Stomach (tissue), 9 donors: ENCODE results near the gene VAMP2. TPM values are rescaled to one million over a fixed set of nuclear protein-coding genes. Genes with fewer than 3 reads are reported as not detected.

Experiments
- DNase-seq, 2 donors: peaks; one replicate each; pipeline versions ENCODE4 v3.0.0 to v3.0.0-alpha.2; 2013 to 2019
- H3K27ac ChIP-seq, 5 donors: fragments of 200-600 bp in 4 of 5; sonication (generic) in 4 of 5; one replicate each; pipeline ENCODE4 v1.5.1; 2013 to 2019; ENCODE audit warnings: mild to moderate bottlenecking in 1 of 5, moderate library complexity in 1 of 5
- H3K27me3 ChIP-seq, 3 donors: fragments of 200-600 bp; sonication (generic); one replicate each; pipeline ENCODE4 v1.5.1; 2017 to 2019; ENCODE audit warnings: mixed run types in 1 of 3
- H3K36me3 ChIP-seq, 4 donors: fragments of 200-600 bp; sonication (generic); 1 replicate in 3 of 4; 2 replicates in 1 of 4; pipeline ENCODE4 v1.5.1; 2016 to 2019
- H3K4me1 ChIP-seq, 4 donors: fragments of 200-600 bp; sonication (generic); one replicate each; pipeline ENCODE4 v1.5.1; 2016 to 2019
- H3K4me3 ChIP-seq, 4 donors: fragments of 200-600 bp; sonication (generic) in 3 of 4; one replicate each; pipeline ENCODE4 v1.5.1; 2016 to 2019; ENCODE audit warnings: mild to moderate bottlenecking in 1 of 4
- H3K9me3 ChIP-seq, 4 donors: fragments of 200-600 bp; sonication (generic); one replicate each; pipeline ENCODE4 v1.5.1; 2016 to 2019
- CTCF ChIP-seq, 7 experiments: fragments of 450-650 bp in 4 of 7; fragments of 200-600 bp in 3 of 7; sonication (generic) in 3 of 7; IDR thresholded peaks; one replicate each; pipeline ENCODE4 v1.5.1; 2016 to 2019; ENCODE audit warnings: antibody characterized with exemption in 7 of 7, control low read depth in 2 of 7, mild to moderate bottlenecking in 1 of 7
- EP300 ChIP-seq: sonication (generic); formaldehyde crosslinking; IDR thresholded peaks from one replicate; pipeline ENCODE4 v1.6.1; 2017; ENCODE audit warnings: antibody characterized with exemption
- POLR2A ChIP-seq, 4 donors: fragments of 450-650 bp; IDR thresholded peaks; one replicate each; pipeline ENCODE4 v1.6.1; 2016; ENCODE audit warnings: antibody characterized with exemption in 4 of 4, control low read depth in 2 of 4, mild to moderate bottlenecking in 1 of 4, moderate library complexity in 1 of 4
- POLR2AphosphoS5 ChIP-seq, 3 donors: sonication (generic); formaldehyde crosslinking; IDR thresholded peaks; one replicate each; pipeline ENCODE4 v1.6.1; 2016; ENCODE audit warnings: antibody characterized with exemption in 3 of 3
- WGBS, 5 donors: extraction: QIAGEN DNeasy Blood & Tissue Kit in 3 of 5; methylation state at CpG; one replicate each; pipeline versions ENCODE4 v1.1.5 to v1.1.7; 2013 to 2018; 5-methylcytosine and 5-hydroxymethylcytosine counted together
- intact Hi-C: fragments of 100-400 bp; cut with DNase I; formaldehyde crosslinking; loops from one replicate; pipeline ENCODE4 v1.15.1; 2023; ENCODE audit warnings: low total_unique reads
- polyA plus RNA-seq, 3 donors: library from polyadenylated mRNA; stranded (reverse); fragments of 200-250 nt; gene quantifications; one replicate each; pipeline ENCODE4 v1.2.3, GENCODE V29; 2013
- total RNA-seq, 5 donors: library from RNA; depleted of rRNA; stranded (reverse); fragments of >200 nt; gene quantifications; one replicate each; pipeline versions ENCODE4 v1.1.0 to v1.2.3, GENCODE V29; 2014 to 2016
- donor health status: healthy with polysubstance abuse.
- donor health status: Bipolar disorder and iron deficiency.
- donor health status: healthy.

The VAMP2 gene
- total and polyA plus RNA-seq, 8 donors, result 6.7 to 104 (median 37.8) TPM

- Histone ChIP-seq H3K27me3 (no peaks in the 10 kb centered on the region), H3K4me3 (no peak overlapping the region), H3K27ac (peak overlapping the region in 4 of 5 donors; percentile 7 to 100 (median 26)), H3K9me3 (no peaks in the 10 kb centered on the region), H3K36me3 (peaks cover 79 to 81% (median 81%) of the 10 kb centered on the region in 4 donors), H3K4me1 (peaks cover 22 to 75% (median 47%) of the 10 kb centered on the region in 4 donors)
- intact Hi-C loops, result no loop called here
- DNase-seq, result peak in 1 of 2 donors; percentile 10
- 82 to 93% (median 89%) methylated on average over 17 to 23 of the region's 23 CpGs for WGBS, 5 donors
- TF ChIP-seq POLR2AphosphoS5 (IDR thresholded peaks at IDR 0.05), result no peak
- TF ChIP-seq POLR2A (IDR thresholded peaks at IDR 0.05), result no peak
- no peak for TF ChIP-seq CTCF (IDR thresholded peaks at IDR 0.05)
- TF ChIP-seq EP300, result no peak
These were observed 20.4 kb downstream of the VAMP2 start for GRCh38 chr17:8142158-8142886.

- H3K27me3 ChIP-seq, result no peaks in the 10 kb centered on the region
- peak overlapping the region in 2 of 5 donors; percentile 38 to 100 for H3K27ac ChIP-seq
- no peak overlapping the region for H3K4me3 ChIP-seq
- WGBS, 5 donors, result 82 to 94% (median 87%) methylated on average over 11 of the region's 11 CpGs
- intact Hi-C loops, result no loop called here
- H3K4me1 ChIP-seq, result peaks cover 22 to 72% (median 45%) of the 10 kb centered on the region in 4 donors
- H3K36me3 ChIP-seq, result peaks cover 73 to 75% (median 75%) of the 10 kb centered on the region in 4 donors
- TF ChIP-seq POLR2AphosphoS5 (IDR thresholded peaks at IDR 0.05), result no peak
- no peak for TF ChIP-seq CTCF (IDR thresholded peaks at IDR 0.05)
- TF ChIP-seq POLR2A (IDR thresholded peaks at IDR 0.05), result no peak
- TF ChIP-seq EP300, result no peak
- no peaks in the 10 kb centered on the region for H3K9me3 ChIP-seq
- DNase-seq, result peak in 1 of 2 donors; percentile 11
These were observed 21.0 kb downstream of the VAMP2 start for GRCh38 chr17:8141741-8142140.

- H3K36me3 ChIP-seq, result peaks cover 66 to 68% (median 68%) of the 10 kb centered on the region in 4 donors
- TF ChIP-seq EP300, result no peak
- TF ChIP-seq CTCF (IDR thresholded peaks at IDR 0.05), result no peak
- no peak for TF ChIP-seq POLR2AphosphoS5 (IDR thresholded peaks at IDR 0.05)
- TF ChIP-seq POLR2A (IDR thresholded peaks at IDR 0.05), result no peak
- intact Hi-C loops, result no loop called here
- 84 to 95% (median 90%) methylated on average over 7 of the region's 7 CpGs for WGBS, 5 donors
- peak in 1 of 2 donors; percentile 25 for DNase-seq
- H3K9me3 ChIP-seq, result no peaks in the 10 kb centered on the region
- H3K4me3 ChIP-seq, result no peak overlapping the region
- H3K27ac ChIP-seq, result peak overlapping the region in 3 of 5 donors; percentile 86 to 100 (median 93)
- H3K27me3 ChIP-seq, result no peaks in the 10 kb centered on the region
- H3K4me1 ChIP-seq, result peaks cover 22 to 65% (median 42%) of the 10 kb centered on the region in 4 donors
These were observed 21.7 kb downstream of the VAMP2 start for GRCh38 chr17:8141045-8141444.

- no peak overlapping the region for H3K4me3 ChIP-seq
- H3K9me3 ChIP-seq, result no peaks in the 10 kb centered on the region
- H3K36me3 ChIP-seq, result peaks cover 59 to 61% (median 61%) of the 10 kb centered on the region in 4 donors
- intact Hi-C loops, result no loop called here
- H3K4me1 ChIP-seq, result peaks cover 22 to 60% (median 39%) of the 10 kb centered on the region in 4 donors
- peak overlapping the region; percentile 42 to 100 (median 86) for H3K27ac ChIP-seq
- 71 to 83% (median 76%) methylated on average over 17 to 18 of the region's 18 CpGs for WGBS, 5 donors
- no peaks in the 10 kb centered on the region for H3K27me3 ChIP-seq
- TF ChIP-seq EP300 (no peak), POLR2AphosphoS5 (IDR thresholded peaks at IDR 0.05) (no peak), POLR2A (IDR thresholded peaks at IDR 0.05) (no peak), CTCF (IDR thresholded peaks at IDR 0.05) (no peak)
- peak in 1 of 2 donors; percentile 40 for DNase-seq
These were observed 22.4 kb downstream of the VAMP2 start for GRCh38 chr17:8140065-8141029.
